Astrocyte of the cerebellum (primary cell): ENCODE measurements around the gene TEX28.

Experiments
- DNase-seq: peaks from one replicate; pipeline ENCODE4 v3.0.0-alpha.2; 2011; ENCODE audit warnings: low read depth
- H3K4me3 ChIP-seq: 2 replicates; pipeline ENCODE4 v1.5.1; 2011; ENCODE audit warnings: mild to moderate bottlenecking, low read depth, low read length, moderate library complexity
- in situ Hi-C: cut with HindIII; loops from 2 replicates; pipeline ENCODE4 v1.10.0; 2017; ENCODE audit warnings: low sequenced_read_pairs
- TF ChIP-seq, protein P1 (sequence below): IDR thresholded peaks from 2 replicates; pipeline ENCODE4 v1.5.1; 2012; ENCODE audit warnings: low read length, low read depth, moderate library complexity, mild to moderate bottlenecking; ENCODE audit errors: missing control alignments

Gene TEX28

DNA sequence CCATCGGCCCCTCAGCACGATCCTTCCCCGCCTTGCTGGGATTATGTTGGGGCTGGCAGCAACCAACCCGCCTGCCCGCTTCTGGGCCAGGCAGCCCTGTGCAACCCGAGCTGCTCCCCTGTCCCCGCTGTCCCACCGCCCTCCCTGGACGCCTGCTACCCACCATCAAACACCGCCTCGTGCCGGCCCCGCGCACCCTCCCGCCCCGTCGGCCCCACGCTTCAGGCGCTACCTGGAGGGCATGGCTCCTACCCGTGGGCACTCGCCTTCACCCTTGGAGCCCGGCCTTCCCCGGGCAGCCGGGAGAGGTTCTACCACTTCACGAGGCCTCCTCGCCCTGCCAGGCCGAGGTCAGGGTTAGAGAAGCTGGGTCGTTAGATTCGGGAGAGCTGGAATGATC, 37.6 kb upstream of the TEX28 start:
- in situ Hi-C loops: no loop called here

DNA sequence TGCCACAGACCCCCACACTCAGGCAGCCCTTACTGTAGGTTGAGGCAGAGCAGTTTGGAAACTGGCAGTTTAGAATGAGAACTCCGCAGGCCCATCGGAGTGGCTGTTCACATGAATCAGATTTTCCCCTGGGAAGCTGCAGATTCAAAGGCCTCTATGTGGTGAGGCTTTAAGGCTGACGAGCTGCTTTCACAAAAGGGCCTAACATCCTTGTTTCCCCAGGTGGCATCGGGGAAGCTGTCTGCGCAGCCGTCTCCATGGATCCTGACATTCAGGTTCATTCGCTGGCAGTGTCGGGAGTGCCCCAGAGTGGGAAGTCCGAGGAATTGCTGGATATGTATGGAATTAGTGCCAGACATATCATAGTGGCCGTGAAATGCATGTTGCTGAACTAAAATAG, 34.4 kb upstream of the TEX28 start:
- TF ChIP-seq, protein P1, sequence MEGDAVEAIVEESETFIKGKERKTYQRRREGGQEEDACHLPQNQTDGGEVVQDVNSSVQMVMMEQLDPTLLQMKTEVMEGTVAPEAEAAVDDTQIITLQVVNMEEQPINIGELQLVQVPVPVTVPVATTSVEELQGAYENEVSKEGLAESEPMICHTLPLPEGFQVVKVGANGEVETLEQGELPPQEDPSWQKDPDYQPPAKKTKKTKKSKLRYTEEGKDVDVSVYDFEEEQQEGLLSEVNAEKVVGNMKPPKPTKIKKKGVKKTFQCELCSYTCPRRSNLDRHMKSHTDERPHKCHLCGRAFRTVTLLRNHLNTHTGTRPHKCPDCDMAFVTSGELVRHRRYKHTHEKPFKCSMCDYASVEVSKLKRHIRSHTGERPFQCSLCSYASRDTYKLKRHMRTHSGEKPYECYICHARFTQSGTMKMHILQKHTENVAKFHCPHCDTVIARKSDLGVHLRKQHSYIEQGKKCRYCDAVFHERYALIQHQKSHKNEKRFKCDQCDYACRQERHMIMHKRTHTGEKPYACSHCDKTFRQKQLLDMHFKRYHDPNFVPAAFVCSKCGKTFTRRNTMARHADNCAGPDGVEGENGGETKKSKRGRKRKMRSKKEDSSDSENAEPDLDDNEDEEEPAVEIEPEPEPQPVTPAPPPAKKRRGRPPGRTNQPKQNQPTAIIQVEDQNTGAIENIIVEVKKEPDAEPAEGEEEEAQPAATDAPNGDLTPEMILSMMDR: no peak
- no peak for DNase-seq
- no peak overlapping the region for H3K4me3 ChIP-seq
- in situ Hi-C loops: no loop called here

More for the DNA sequence above, 37.6 kb upstream of the TEX28 start:
- DNase-seq: no peak
- TF ChIP-seq, protein P1: no peak
- H3K4me3 ChIP-seq: no peak overlapping the region

DNA sequence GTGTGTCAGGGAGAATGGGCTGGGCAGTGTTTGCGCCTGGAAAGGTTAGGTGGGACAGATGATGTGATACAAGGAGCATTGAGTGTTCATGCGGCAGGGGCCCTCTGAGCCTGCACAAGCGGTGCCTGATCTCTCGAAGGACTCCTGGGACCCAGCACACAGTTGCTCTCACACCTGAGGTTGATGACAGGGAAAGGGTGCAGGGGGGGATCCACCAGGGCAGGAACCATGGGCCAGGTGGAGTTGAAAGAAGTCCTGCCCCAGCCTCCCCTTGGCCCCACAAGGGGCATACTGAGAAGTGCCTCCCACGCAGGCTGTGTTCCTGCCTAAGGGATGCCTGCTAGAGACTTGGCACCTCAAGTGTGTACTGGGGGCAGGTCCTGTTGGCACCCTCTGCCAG, 33.7 kb upstream of the TEX28 start:
- TF ChIP-seq, protein P1: no peak
- no peak overlapping the region for H3K4me3 ChIP-seq
- in situ Hi-C loops: no loop called here
- DNase-seq: no peak

- DNase-seq: no peak
- H3K4me3 ChIP-seq: no peak overlapping the region
- in situ Hi-C loops: no loop called here
Observed at GRCh38 chrX:154327038-154327820, 32.3 kb upstream of the TEX28 start.

GRCh38 chrX:154325541-154325940, 30.6 kb upstream of the TEX28 start:
- TF ChIP-seq, protein P1: no peak
- in situ Hi-C loops: no loop called here
- DNase-seq: peak; percentile 42
- H3K4me3 ChIP-seq: no peak overlapping the region

More at GRCh38 chrX:154327038-154327820, 32.3 kb upstream of the TEX28 start:
- TF ChIP-seq, protein P1: no peak

DNA sequence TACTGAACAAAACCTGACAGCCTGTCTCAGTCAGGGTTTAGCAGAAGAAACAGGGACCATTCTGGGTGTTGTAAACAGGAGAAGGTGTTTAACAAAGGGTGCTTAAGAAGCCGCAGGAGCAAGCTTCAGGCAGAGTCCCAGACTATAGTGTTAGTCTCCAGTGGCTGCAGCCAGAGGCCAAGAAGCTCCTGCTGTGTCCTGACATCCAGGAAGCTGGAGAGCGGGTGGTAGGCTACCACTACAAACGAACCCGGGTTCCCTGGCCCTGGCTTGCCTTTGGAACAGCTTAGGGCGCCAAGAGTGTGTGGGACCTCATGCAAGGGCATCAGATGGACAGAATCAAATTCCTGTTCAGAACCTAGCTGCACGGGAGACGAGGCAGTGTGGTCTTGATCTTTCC, 28.6 kb upstream of the TEX28 start:
- in situ Hi-C loops: no loop called here
- H3K4me3 ChIP-seq: no peak overlapping the region
- TF ChIP-seq, protein P1: no peak
- DNase-seq: no peak
